ENCODE measurements around the gene TTI1. TPM values are rescaled to one million over a fixed set of nuclear protein-coding genes. Genes with fewer than 3 reads are reported as not detected.
"Not testable (repeated sequence)": the region's sequence is repeated elsewhere in the genome, so short reads cannot be mapped to it uniquely, and the experiment has no call there.

The TTI1 gene
- total and polyA plus RNA-seq, 3 donors from 2014 or later: 24.1 to 30.5 (median 26.0) TPM

- no peaks in the 10 kb centered on the region for H3K9me3 ChIP-seq
- H3K27ac ChIP-seq: no peak overlapping the region
- TF ChIP-seq POLR2A (IDR thresholded peaks at IDR 0.05) (no peak), CTCF (IDR thresholded peaks at IDR 0.05) (no peak)
- H3K36me3 ChIP-seq (ENCODE audit: low read depth, missing control alignments): no peaks in the 10 kb centered on the region
- no peak for DNase-seq
- 98 to 100% methylated on average over 2 of the region's 2 CpGs for WGBS, 2 donors
- H3K4me1 ChIP-seq: no peaks in the 10 kb centered on the region
- intact Hi-C loops (cut with DNase I; ENCODE audit: low total_unique reads): no loop called here
- no peaks in the 10 kb centered on the region for H3K27me3 ChIP-seq
- no peak overlapping the region for H3K4me3 ChIP-seq
Measured at GRCh38 chr20:38018385-38018784, 14.9 kb downstream of the TTI1 start.

DNA sequence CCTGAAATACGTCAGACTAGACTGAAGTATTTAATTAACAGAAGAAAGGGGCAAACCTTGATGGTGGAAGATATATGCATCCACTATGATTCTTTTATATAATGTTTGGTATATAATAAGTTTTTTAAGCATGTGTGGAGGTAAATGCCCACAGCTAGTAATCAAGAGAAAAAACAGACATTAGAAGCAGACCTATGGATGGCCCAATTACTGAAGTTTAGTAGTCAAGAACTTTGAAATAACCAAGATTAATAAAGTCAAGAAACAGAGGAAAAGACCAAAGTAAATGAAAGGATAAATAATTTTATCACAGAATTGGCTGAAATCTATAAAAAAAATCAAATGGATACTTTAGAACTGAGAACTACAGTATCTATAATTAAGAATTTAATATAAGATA lies 15.3 kb downstream of the TTI1 start:
- 100% methylated on average over 1 of the region's 1 CpG for WGBS, 2 donors

DNA sequence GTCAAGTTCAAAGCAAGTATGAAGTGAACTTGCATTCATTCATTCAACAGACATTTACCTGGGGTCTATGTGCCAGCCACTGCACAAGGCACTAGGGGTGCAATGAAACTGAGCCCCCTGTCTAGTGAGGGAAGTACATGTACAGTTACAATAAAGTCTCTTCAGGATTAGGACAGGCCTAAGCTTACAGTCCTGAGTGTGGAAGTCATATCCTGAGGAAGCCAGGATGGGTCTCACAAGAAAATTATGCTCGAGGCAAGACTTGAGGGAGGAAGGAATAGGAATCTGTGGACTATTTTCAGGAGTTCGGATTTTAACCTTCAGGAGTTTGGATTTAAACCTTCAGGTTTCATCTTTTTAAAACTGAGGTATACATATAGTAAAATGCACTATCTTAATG lies 19.4 kb downstream of the TTI1 start:
- WGBS, 2 donors: 83 to 84% methylated on average over 2 of the region's 2 CpGs
- H3K27ac ChIP-seq: no peak overlapping the region
- H3K36me3 ChIP-seq (ENCODE audit: low read depth, missing control alignments): no peaks in the 10 kb centered on the region
- H3K4me1 ChIP-seq: no peaks in the 10 kb centered on the region
- no peak overlapping the region for H3K4me3 ChIP-seq
- intact Hi-C loops (cut with DNase I; ENCODE audit: low total_unique reads): no loop called here
- no peaks in the 10 kb centered on the region for H3K27me3 ChIP-seq
- DNase-seq: no peak
- TF ChIP-seq CTCF (IDR thresholded peaks at IDR 0.05): no peak
- H3K9me3 ChIP-seq: no peaks in the 10 kb centered on the region

More for the DNA sequence above, 15.3 kb downstream of the TTI1 start:
- H3K4me1 ChIP-seq: no peaks in the 10 kb centered on the region
- intact Hi-C loops (cut with DNase I; ENCODE audit: low total_unique reads): no loop called here
- no peak overlapping the region for H3K4me3 ChIP-seq
- TF ChIP-seq CTCF (IDR thresholded peaks at IDR 0.05) (no peak), POLR2A (IDR thresholded peaks at IDR 0.05) (no peak)
- no peak overlapping the region for H3K27ac ChIP-seq
- no peaks in the 10 kb centered on the region for H3K36me3 ChIP-seq (ENCODE audit: low read depth, missing control alignments)
- H3K9me3 ChIP-seq: no peaks in the 10 kb centered on the region
- no peak for DNase-seq
- no peaks in the 10 kb centered on the region for H3K27me3 ChIP-seq

DNA sequence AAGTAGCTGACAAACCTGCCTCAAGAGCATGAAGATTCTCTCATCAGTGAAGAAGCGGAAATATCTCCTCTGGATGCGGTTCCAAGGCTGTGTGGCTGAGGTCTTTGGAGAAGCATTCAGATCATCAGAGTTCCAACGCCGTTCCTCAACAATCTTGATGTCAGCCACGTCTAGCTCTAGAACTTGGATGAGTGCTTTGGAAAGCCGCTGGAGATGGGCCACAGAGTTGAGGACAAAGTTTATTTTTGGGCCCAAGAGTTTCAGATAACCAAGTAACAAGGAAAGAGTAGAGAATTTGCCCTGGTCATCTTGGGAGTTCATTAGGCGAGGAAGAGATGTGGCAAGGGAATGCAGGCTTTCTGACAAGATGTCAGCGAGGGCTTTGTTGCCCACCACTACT lies 20.9 kb downstream of the TTI1 start:
- no peaks in the 10 kb centered on the region for H3K9me3 ChIP-seq
- 93 to 99% methylated on average over 8 of the region's 8 CpGs for WGBS, 2 donors
- H3K36me3 ChIP-seq (ENCODE audit: low read depth, missing control alignments): no peaks in the 10 kb centered on the region
- H3K4me1 ChIP-seq: no peaks in the 10 kb centered on the region
- TF ChIP-seq CTCF (IDR thresholded peaks at IDR 0.05) (no peak), POLR2A (IDR thresholded peaks at IDR 0.05) (no peak)
- DNase-seq: no peak
- H3K27ac ChIP-seq: no peak overlapping the region
- H3K4me3 ChIP-seq: no peak overlapping the region
- no peaks in the 10 kb centered on the region for H3K27me3 ChIP-seq
- intact Hi-C loops (cut with DNase I; ENCODE audit: low total_unique reads): no loop called here

DNA sequence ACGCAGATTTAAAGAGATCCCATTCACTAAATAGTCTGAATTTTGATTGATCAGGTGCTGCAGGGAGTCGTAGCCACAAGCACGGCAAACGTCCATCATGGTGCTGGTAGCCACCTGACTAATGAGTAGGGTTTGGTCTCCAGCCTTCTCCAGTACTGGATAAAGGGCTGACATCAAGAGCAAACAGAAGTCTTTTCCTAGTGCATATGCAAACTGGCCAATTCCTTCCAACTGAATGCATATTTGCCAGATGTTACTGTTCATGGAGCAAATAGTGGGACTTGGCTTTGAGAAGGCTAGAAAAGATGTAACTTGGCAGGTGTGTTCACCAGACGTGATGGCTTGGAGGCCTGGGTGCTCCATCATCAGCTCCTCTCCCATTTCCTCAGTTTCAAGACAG lies 21.6 kb downstream of the TTI1 start:
- no peak overlapping the region for H3K27ac ChIP-seq
- no peaks in the 10 kb centered on the region for H3K4me1 ChIP-seq
- DNase-seq: no peak
- no peak for TF ChIP-seq CTCF (IDR thresholded peaks at IDR 0.05)
- intact Hi-C loops (cut with DNase I; ENCODE audit: low total_unique reads): no loop called here
- WGBS, 2 donors: 93 to 95% methylated on average over 5 of the region's 5 CpGs
- H3K4me3 ChIP-seq: no peak overlapping the region
- H3K9me3 ChIP-seq: no peaks in the 10 kb centered on the region
- H3K36me3 ChIP-seq (ENCODE audit: low read depth, missing control alignments): no peaks in the 10 kb centered on the region
- no peaks in the 10 kb centered on the region for H3K27me3 ChIP-seq

GRCh38 chr20:38009416-38009815 lies 23.8 kb downstream of the TTI1 start:
- 93 to 98% methylated on average over 5 of the region's 5 CpGs for WGBS, 2 donors
- H3K36me3 ChIP-seq (ENCODE audit: low read depth, missing control alignments); H3K4me1 ChIP-seq; H3K9me3 ChIP-seq; intact Hi-C loops (cut with DNase I; ENCODE audit: low total_unique reads); H3K27ac ChIP-seq; H3K4me3 ChIP-seq; DNase-seq; H3K27me3 ChIP-seq: not testable (repeated sequence)
